Erythroblast (primary cell): ENCODE data around the gene TLCD4.

Experiments used
- DNase-seq, 2 experiments: peaks; one replicate each; lab custom pipeline; 2025; lab: John Stamatoyannopoulos, UW
- GATA1 ChIP-seq: IDR thresholded peaks from 2 replicates; pipeline ENCODE4 v1.6.1; 2011; ENCODE audit warnings: low read depth, mild to moderate bottlenecking, control low read depth, low read length, moderate library complexity
- POLR2A ChIP-seq: IDR thresholded peaks from 2 replicates; pipeline ENCODE4 v1.6.1; 2011; ENCODE audit warnings: mild to moderate bottlenecking, low read length

The TLCD4 gene

DNA sequence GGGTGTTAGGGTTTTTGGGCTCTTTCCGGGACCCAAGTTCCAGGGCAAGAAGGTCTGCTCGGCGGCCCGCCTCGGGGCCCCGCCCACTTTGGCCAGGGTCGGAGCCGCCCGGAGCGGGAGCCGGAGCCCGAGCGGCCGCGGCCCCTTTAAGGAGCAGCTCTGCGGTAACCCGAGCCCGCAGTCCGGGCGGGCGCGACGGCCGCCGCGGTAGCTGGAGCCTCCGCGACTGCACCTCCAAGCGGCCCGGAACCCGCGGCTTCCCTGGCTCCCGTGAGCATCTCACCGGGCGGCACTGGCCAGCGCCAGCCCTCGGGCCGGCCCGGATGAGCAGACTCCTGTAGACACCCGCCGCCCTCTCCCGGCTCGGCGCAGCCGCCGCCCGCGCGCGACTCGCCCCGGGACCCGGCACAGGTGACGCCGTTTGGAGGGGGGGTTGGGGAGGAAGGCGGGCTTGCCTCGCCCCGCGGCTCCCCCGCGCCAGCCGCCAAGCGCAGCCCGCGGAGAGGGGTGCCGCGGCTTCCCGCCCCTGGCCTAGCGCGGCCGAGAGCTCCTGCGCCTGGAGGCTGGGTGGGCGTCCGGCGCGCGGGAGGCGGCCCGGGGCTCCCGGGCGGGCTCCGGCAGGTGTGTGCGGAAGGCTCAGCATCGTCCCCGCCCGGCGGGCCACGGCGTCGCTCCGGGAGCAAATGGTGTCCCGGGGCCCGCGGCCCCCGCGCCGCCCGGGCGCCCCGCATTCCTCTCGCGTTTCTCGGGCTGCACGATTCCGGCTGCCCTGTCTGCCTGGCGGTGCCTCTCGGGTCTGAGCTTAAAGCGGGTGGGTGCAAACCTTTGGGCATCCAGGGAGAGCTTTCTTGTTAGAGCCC is at the start of gene TLCD4:
Gene TLCD4 (plus strand): TSS at position 149 of the 860 bp plus-strand sequence. CDS start 26,547 bp downstream, outside the sequence.
- peak; percentile 76 to 83 for DNase-seq
- no peak for TF ChIP-seq POLR2A
- TF ChIP-seq GATA1 = no peak

- TF ChIP-seq GATA1 = no peak
- no peak for TF ChIP-seq POLR2A
- no peak for DNase-seq
Observed at GRCh38 chr1:95067568-95067967, 49.6 kb upstream of the TLCD4 start.

DNA sequence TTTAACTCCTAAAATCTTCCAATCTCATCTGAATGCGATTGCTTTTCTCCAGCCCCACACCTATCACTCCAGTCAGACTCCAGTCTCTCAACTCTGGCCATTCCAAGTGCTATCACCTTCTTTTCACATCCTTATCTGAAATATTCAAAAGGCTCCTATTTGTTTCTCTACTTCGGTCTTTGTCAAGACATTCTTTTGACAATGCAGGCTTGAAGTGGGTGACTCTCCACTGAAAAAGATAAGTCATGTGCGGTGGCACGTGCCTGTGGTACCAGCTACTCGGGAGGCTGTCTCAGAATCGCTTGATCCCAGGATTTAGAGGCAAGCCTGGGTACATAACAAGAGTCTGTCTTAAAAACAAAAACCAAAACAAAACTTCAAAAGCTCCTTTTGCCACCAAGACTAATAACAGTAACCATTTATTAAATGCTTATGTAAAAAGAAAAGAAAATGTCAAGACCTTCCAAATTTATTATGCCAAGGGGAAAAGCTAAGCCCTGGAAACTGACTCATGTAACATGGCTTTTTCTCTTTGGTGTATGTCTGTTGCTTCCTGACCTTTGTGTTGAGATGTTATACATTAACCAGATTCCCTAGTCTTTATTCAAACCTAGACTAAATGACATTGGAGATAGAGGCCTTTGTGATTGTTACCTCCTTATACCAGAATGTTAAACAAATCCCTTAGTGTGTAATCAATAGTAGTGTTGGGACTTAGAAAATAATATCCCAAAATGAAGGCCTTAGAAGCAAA is 48.0 kb upstream of the TLCD4 start:
- no peak for DNase-seq
- no peak for TF ChIP-seq GATA1
- no peak for TF ChIP-seq POLR2A

- no peak for DNase-seq
- TF ChIP-seq POLR2A (no peak), GATA1 (no peak)
Observed at GRCh38 chr1:95069710-95070093, 47.5 kb upstream of the TLCD4 start.

DNA sequence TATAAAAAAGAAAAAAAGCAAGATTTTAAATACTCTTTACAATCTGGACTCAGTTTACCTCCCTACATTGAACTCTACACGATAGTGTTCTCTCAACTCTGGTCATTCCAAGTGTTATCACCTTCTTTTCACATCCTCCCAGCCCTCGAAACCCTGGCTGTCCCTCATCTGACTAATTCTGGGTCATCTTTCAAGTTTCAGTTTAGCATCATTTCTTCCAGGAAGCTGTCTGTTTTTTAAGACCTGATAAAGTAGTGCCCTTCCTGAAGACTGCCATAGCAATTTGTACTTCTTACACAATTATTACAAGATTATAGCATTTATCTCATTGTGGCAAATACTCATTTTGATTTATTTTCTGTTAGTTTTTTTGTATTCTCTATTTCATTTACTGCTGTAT is 45.6 kb upstream of the TLCD4 start:
- no peak for DNase-seq
- TF ChIP-seq GATA1 = no peak
- TF ChIP-seq POLR2A = no peak

DNA sequence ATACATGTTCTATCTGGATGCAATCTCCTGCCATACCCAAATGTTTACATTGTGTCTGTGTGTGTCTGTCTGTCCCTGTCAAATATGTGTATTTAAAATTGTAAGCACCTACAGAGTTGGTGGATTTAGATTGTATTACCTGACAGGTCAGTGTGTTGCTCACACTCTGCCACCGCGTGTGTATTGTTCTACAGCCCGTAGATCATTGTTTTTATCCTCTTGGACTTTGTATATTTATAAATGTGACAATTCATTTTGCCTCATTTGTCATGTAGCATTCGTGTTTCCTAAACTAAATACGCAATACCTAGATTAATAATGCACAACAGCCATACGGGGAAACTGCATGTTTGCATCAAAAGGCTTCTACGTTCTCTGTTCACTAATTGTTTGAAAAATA is 45.0 kb upstream of the TLCD4 start:
- no peak for TF ChIP-seq POLR2A
- TF ChIP-seq GATA1 = no peak
- no peak for DNase-seq

DNA sequence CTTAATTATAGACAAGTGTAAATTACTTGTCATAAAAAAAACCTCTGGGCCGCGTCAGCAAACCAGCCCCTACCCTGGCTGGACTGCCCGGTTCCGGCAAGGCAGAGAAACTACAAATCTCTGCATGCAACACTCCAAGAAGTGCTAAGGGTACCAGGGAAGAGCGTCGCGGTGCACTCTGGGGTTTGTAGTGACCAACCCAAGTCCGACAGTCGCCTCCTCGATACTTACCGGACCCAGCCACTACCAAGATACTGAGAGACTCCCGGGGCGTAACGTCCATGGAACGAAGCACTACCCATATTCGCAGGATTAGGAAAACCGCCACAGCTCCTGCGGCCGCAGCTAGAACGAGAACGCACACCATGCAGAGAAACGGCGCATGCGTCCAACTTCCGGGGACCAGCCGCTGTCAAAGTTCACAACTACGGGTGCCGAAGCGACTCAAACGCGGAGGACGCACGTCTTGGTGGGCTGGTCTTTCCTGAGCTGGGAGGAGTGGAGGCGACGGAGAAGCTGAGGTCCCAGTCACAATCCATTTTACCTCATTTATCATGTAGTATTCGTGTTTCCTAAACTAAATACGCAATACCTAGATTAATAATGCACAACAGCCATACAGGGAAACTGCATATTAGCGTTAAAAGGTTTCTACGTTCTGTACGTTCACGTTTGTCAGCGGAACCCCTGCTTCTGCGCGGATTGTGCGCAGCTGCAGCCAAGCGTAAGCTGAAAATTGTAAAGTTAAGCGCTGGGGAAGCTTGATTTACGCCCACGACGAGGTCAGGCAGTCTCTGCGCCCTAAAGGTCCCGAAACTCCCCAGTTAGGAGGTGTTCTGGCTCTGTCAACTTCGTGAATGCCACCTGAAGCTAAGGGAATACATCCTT is 44.4 kb upstream of the TLCD4 start, which contains the start of gene ALG14:
Gene ALG14 (minus strand): TSS at position 420 of the 888 bp plus-strand sequence. CDS start 53 bp downstream, at position 367.
- DNase-seq = peak; percentile 97

GRCh38 chr1:95073446-95073845 is 43.7 kb upstream of the TLCD4 start:
- no peak for DNase-seq
- TF ChIP-seq GATA1 (no peak), POLR2A (no peak)

More for the DNA sequence above, 44.4 kb upstream of the TLCD4 start, which contains the start of gene ALG14:
- peak; percentile 95 for TF ChIP-seq POLR2A
- TF ChIP-seq GATA1 = no peak

DNA sequence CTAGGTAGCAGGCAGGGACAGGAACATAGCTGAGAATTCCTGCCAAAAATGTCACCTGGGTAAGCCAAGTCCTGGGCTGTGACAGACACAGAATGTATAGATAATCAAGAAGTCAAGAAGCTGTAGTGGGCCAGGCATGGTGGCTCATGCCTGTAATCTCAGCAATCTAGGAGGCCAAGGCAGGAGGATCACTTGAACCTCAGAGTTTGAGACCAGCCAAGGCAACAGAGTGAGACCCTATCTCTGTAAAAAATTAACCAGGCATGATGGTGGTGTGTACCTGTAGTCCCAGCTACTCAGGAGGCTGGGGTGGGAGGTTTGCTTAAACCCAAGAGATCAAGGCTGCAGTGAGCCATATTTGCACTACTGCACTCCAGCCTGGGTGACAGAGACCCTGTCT is 41.1 kb upstream of the TLCD4 start:
- TF ChIP-seq GATA1 (no peak), POLR2A (no peak)
- no peak for DNase-seq

DNA sequence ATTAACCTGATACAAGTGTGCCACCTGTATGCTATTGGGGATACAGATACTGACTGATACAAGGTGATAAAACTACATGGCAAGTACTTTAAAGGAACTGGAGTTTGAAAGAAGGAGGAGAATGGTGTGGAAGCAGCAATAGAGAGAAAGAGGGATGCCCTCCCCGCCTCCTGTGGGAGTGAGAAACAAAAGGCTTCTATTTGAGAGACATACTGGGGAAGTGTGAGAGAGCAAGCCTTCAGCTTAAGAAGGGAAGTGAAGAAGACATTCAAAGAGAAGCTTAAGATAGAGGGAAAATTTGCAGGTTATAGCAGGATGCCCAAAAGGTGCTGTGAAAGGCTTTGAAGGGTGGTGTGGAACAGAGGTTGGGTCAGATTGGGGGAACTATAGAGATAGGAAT is 36.7 kb upstream of the TLCD4 start:
- TF ChIP-seq GATA1 (no peak), POLR2A (no peak)
- DNase-seq = no peak

DNA sequence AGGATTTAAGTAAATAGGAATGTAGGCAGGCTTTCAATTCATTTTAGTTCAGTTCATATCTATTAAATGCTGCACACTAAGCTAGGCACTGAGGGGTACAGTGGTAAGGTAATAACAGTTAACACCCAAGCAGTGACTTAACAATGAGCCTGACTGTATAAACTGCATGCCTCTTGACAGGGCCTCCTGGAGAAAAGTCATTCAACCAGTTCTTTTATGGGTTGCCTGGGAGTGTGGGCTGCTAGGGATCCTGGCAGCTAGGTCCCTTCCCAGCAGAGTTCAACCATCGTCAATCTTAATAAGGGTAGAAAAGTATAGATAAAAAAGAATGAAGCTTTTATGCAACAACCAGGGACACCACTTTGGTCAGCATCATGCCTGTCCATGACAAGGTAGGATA is 36.3 kb upstream of the TLCD4 start:
- DNase-seq = no peak
- TF ChIP-seq POLR2A (no peak), GATA1 (no peak)

DNA sequence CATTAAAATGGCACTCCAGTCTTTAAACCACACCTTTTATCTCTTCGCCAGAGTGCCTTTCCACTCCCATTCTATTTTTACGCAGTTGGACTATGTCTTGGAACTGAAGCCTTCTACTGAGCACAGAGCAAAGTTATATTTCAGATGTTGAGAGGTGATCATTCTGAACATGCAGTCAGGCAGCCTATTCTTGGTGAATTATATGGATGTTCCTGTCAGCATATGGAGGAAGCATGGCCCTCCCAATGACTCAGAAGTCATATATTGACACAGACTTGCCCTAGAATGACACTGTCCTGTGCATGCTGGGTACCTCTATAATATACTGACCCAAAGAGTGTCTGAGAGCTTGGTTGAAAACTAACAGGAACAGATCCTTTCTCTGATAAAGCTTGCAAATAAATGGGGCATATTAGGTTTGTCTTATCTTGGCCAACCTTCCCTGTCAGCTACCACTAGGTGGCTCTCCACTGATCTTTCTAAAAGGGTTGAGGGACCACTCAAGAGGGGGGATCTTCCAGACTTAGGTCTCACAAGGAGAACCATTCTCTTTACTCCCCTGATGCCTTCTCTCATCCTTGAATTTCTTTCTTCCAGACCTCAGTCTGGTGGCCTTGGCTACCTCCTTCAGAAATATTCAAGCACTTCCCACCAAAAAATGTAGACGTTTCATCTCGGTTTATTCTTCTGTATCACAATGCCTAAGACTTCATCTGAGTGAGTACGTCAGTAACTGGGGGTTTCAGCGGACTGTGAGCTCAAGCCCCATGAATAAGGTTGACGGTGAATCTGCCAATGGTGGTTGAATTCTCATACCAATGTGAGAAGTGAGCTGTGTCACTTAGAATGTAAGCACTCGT is 32.6 kb upstream of the TLCD4 start:
- no peak for TF ChIP-seq GATA1
- TF ChIP-seq POLR2A = no peak
- DNase-seq = peak; percentile 76 to 84

DNA sequence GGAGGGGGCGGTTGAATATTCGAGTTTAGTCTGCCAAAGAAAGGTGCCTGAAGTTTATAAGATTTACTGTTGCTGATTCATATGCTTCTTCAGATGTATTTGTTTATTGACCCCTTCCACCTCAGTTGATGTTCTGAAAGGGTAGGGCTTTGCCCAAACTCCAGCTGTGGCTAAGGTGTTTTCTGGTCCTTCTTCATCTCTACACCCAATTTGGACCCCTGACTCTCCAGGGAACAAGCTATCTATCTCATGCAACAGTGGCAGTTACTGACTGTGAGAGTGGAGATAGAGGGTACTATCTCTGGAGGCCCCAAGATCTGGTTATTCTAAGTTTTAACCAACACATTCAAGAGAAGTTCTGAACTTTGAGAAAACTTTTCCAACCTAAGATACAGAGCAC is 31.8 kb upstream of the TLCD4 start:
- peak; percentile 65 for TF ChIP-seq GATA1
- TF ChIP-seq POLR2A = peak; percentile 66
- peak; percentile 86 to 95 for DNase-seq
